OCI-LY7 (cell line): ENCODE results near the gene RAD50. TPM values are rescaled to one million over a fixed set of nuclear protein-coding genes. Genes with fewer than 3 reads are reported as not detected.

Source experiments
- BruUV-seq: library from RNA; stranded (reverse); fragments of 400-500 nt; replicated peaks from 2 replicates; lab custom pipeline; 2021; lab: Mats Ljungman, UMichigan
- CTCF ChIA-PET: fragments of 300-600 bp; sonication (Branson Sonifier 250); formaldehyde crosslinking; loops from one replicate; lab custom pipeline; 2022; ENCODE audit warnings: antibody characterized with exemption; ENCODE audit not compliant: unreplicated experiment; lab: Charles Lee
- POLR2A ChIA-PET: fragments of 300-600 bp; sonication (Branson Sonifier 250); formaldehyde crosslinking; loops from one replicate; lab custom pipeline; 2022; ENCODE audit warnings: antibody characterized with exemption; lab: Charles Lee
- DNase-seq: peaks from one replicate; pipeline ENCODE4 v3.0.0-alpha.2; 2015; ENCODE audit warnings: low spot score
- H2AFZ ChIP-seq: fragments of 200-600 bp; sonication (generic), shearing (Covaris generic); 2 replicates; pipeline ENCODE4 v1.6.1; 2014; ENCODE audit warnings: mild to moderate bottlenecking, antibody characterized with exemption, low read length, moderate library complexity
- H3K27ac ChIP-seq: fragments of 200-600 bp; sonication (generic); 2 replicates; pipeline ENCODE4 v1.5.1; 2014; ENCODE audit warnings: mixed run types, low read depth, mild to moderate bottlenecking, moderate library complexity, low read length, inconsistent platforms; ENCODE audit not compliant: poor library complexity, severe bottlenecking
- H3K36me3 ChIP-seq: fragments of 200-600 bp; sonication (generic); 2 replicates; pipeline ENCODE4 v1.6.1; 2014; ENCODE audit warnings: mild to moderate bottlenecking, antibody characterized with exemption, low read length, moderate library complexity, mixed read lengths; ENCODE audit not compliant: insufficient read depth
- H3K4me1 ChIP-seq: fragments of 200-600 bp; sonication (generic); 2 replicates; pipeline ENCODE4 v1.5.1; 2014; ENCODE audit warnings: mild to moderate bottlenecking, low read length; ENCODE audit not compliant: insufficient read depth, poor library complexity, severe bottlenecking
- H3K4me2 ChIP-seq: fragments of 200-600 bp; sonication (generic); 2 replicates; pipeline ENCODE4 v1.6.1; 2014; ENCODE audit warnings: mild to moderate bottlenecking, low read length
- H3K4me3 ChIP-seq: fragments of 200-600 bp; sonication (generic); 2 replicates; pipeline ENCODE4 v1.5.1; 2014; ENCODE audit warnings: mild to moderate bottlenecking, low read depth, low read length; ENCODE audit not compliant: poor library complexity, severe bottlenecking
- H3K79me2 ChIP-seq: fragments of 200-600 bp; sonication (generic); 2 replicates; pipeline ENCODE4 v1.6.1; 2016; ENCODE audit warnings: low read depth, mild to moderate bottlenecking, low read length, moderate library complexity, mixed read lengths; ENCODE audit not compliant: insufficient read depth
- H3K9me2 ChIP-seq: fragments of 200-600 bp; sonication (generic); 2 replicates; pipeline ENCODE4 v1.6.1; 2016; ENCODE audit warnings: mild to moderate bottlenecking, low read length, mixed read lengths; ENCODE audit not compliant: insufficient read depth
- H3K9me3 ChIP-seq: fragments of 200-600 bp; sonication (generic); 2 replicates; pipeline ENCODE4 v1.6.1; 2014; ENCODE audit warnings: mild to moderate bottlenecking, mixed run types, low read length, mixed read lengths
- H4K20me1 ChIP-seq: fragments of 200-600 bp; sonication (generic); 2 replicates; pipeline ENCODE4 v1.6.1; 2014; ENCODE audit warnings: mild to moderate bottlenecking, antibody characterized with exemption, low read length, moderate library complexity, mixed read lengths; ENCODE audit not compliant: insufficient read depth
- CTCF ChIP-seq: fragments of 200-600 bp; sonication (generic); conservative IDR thresholded peaks from 2 replicates; pipeline ENCODE4 v1.5.1; 2014; ENCODE audit warnings: mild to moderate bottlenecking, antibody characterized with exemption, low read length, moderate library complexity, mixed read lengths
- EZH2phosphoT487 ChIP-seq: fragments of 200-600 bp; sonication (generic); IDR thresholded peaks from 2 replicates; pipeline ENCODE4 v1.6.1; 2018; ENCODE audit warnings: low read depth, borderline replicate concordance, mild to moderate bottlenecking, mixed run types, antibody characterized with exemption, low read length, moderate library complexity, mixed read lengths
- intact Hi-C: fragments of 100-400 bp; cut with micrococcal nuclease; formaldehyde crosslinking; loops from one replicate; pipeline ENCODE4 v1.10.0; 2022; ENCODE audit not compliant: unreplicated experiment
- total RNA-seq, 2 experiments: library from RNA; depleted of rRNA in 1 of 2; stranded (reverse); fragments of >200 nt in 1 of 2; shearing (Covaris generic) in 1 of 2; gene quantifications; 2 replicates each; pipeline ENCODE4 v1.2.3, GENCODE V29; 2014 to 2022

RAD50 gene
- total RNA-seq, 2 experiments from 2014 or later: 24.0 to 59.8 TPM

DNA sequence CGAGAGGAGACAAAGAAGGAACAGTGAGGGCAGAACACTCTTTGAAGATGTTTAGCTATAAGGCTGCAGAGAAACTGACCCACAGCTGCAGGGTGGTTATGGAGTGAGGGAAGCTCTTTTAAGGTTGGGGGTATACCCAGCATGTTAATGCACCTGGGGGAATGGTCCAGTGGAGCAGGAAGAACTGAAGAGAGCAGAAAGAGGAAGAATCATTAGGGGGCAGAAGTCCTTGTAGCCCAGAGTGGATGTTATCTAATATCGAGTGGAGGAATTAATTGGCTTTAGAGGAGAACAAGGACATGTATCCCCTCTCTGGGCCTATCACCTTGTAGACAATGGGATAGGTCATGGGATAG, 124.7 kb downstream of the RAD50 start:
- TF ChIP-seq CTCF (no peak), EZH2phosphoT487 (no peak)
- no peaks in the 10 kb centered on the region for H3K79me2 ChIP-seq
- H3K4me3 ChIP-seq: no peak overlapping the region
- DNase-seq: peak; percentile 63
- POLR2A ChIA-PET: interaction anchor here (0.9 kb wide), 1 partner anchor 65 kb away, joined by 3 read pairs; no protein-coding TSS in a partner anchor
- no peaks in the 10 kb centered on the region for H4K20me1 ChIP-seq
- H3K36me3 ChIP-seq: no peaks in the 10 kb centered on the region
- CTCF ChIA-PET: no interaction called here
- no TSS peak for BruUV-seq
- H3K9me3 ChIP-seq: no peaks in the 10 kb centered on the region
- peaks cover 20% of the 10 kb centered on the region for H3K4me1 ChIP-seq
- no peak overlapping the region; the same call in 1 of the 2 replicates for H3K4me2 ChIP-seq
- H2AFZ ChIP-seq: no peak overlapping the region
- H3K9me2 ChIP-seq: no peaks in the 10 kb centered on the region
- no peak overlapping the region for H3K27ac ChIP-seq
- intact Hi-C loops: no loop called here

DNA sequence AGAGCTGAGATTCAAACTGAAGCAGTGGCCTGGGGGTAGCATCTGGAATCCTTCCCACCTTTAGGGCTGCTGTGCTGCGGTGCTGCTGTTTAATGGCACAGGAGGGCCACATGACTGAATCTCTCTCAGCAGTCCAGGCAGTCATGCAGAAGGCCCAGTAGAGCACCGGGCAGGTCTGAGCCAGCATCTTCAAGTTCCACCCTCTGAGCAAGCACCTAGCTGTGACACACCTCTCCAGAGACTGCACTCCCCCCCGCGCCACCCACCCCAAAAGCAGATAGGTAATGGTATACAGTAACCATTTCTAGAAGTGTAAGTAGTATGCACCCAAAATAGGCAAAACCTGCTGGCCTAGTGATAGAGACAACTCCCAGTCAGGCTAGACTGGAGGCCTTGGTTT, 125.2 kb downstream of the RAD50 start:
- POLR2A ChIA-PET: interaction anchor here (0.9 kb wide), 1 partner anchor 65 kb away, joined by 3 read pairs; no protein-coding TSS in a partner anchor
- BruUV-seq: no TSS peak
- peaks cover 20% of the 10 kb centered on the region for H3K4me1 ChIP-seq
- H3K4me3 ChIP-seq: no peak overlapping the region
- no peak for TF ChIP-seq EZH2phosphoT487
- no peak for TF ChIP-seq CTCF
- no peak for DNase-seq
- H3K36me3 ChIP-seq: no peaks in the 10 kb centered on the region
- CTCF ChIA-PET: no interaction called here
- no peak overlapping the region for H3K27ac ChIP-seq
- no peak overlapping the region for H3K4me2 ChIP-seq
- no peaks in the 10 kb centered on the region for H3K9me2 ChIP-seq
- no peaks in the 10 kb centered on the region for H3K79me2 ChIP-seq
- H4K20me1 ChIP-seq: no peaks in the 10 kb centered on the region
- H2AFZ ChIP-seq: no peak overlapping the region
- no peaks in the 10 kb centered on the region for H3K9me3 ChIP-seq
- intact Hi-C loops: no loop called here

GRCh38 chr5:132684491-132684890, 127.7 kb downstream of the RAD50 start:
- Histone ChIP-seq H3K4me3 (no peak overlapping the region), H3K79me2 (no peaks in the 10 kb centered on the region), H3K9me3 (no peaks in the 10 kb centered on the region), H3K36me3 (no peaks in the 10 kb centered on the region), H3K4me2 (no peak overlapping the region), H2AFZ (no peak overlapping the region), H3K9me2 (no peaks in the 10 kb centered on the region), H3K27ac (no peak overlapping the region), H3K4me1 (peaks cover 20% of the 10 kb centered on the region), H4K20me1 (no peaks in the 10 kb centered on the region)
- POLR2A ChIA-PET: no interaction called here
- intact Hi-C loops: no loop called here
- BruUV-seq: no TSS peak
- no peak for DNase-seq
- TF ChIP-seq EZH2phosphoT487: no peak
- TF ChIP-seq CTCF: no peak
- CTCF ChIA-PET: no interaction called here
